Endothelial cell of umbilical vein (primary cell): Measurements from ENCODE around the gene SHC1. TPM values are rescaled to one million over a fixed set of nuclear protein-coding genes. Genes with fewer than 3 reads are reported as not detected.

Experiments used
- BruUV-seq: library from RNA; stranded (reverse); fragments of 400-500 nt; replicated peaks from 2 replicates; lab custom pipeline; 2021; lab: Mats Ljungman, UMichigan
- CTCF ChIA-PET: fragments of 300-600, 350-600 bp; sonication (Branson Sonifier 250); formaldehyde crosslinking; loops from one replicate; lab custom pipeline; 2021; ENCODE audit warnings: antibody characterized with exemption, inconsistent platforms; lab: Charles Lee
- POLR2A ChIA-PET: fragments of 300-600, 350-600 bp; sonication (Branson Sonifier 250); formaldehyde crosslinking; loops from one replicate; lab custom pipeline; 2021; ENCODE audit warnings: antibody characterized with exemption, inconsistent platforms; lab: Charles Lee
- DNase-seq: peaks from one replicate; pipeline ENCODE4 v3.0.0-alpha.2; 2011; ENCODE audit warnings: low read depth, low spot score
- FAIRE-seq: peaks from 2 replicates; lab custom pipeline; 2011; peaks lifted over from hg19 to GRCh38; lab: Jason Lieb, UNC
- H2AFZ ChIP-seq: 2 replicates; pipeline ENCODE4 v1.6.0; 2012; ENCODE audit warnings: low read depth, low read length, control low read depth, inconsistent platforms
- H3K27ac ChIP-seq: 2 replicates; pipeline ENCODE4 v1.5.1; 2011; ENCODE audit warnings: low read depth, mild to moderate bottlenecking, control low read depth, low read length, moderate library complexity; ENCODE audit not compliant: insufficient read depth
- H3K27me3 ChIP-seq, 2 experiments: 2 replicates each; pipeline versions ENCODE4 v1.6.0 to v1.6.1; 2011; ENCODE audit warnings: low read length in 2 of 2, mixed read lengths in 1 of 2; ENCODE audit not compliant: control insufficient read depth in 2 of 2, insufficient read depth in 2 of 2
- H3K36me3 ChIP-seq, 2 experiments: 2 replicates in 1 of 2; 3 replicates in 1 of 2; pipeline ENCODE4 v1.5.1; 2011; ENCODE audit warnings: low read length in 2 of 2, mild to moderate bottlenecking in 1 of 2, moderate library complexity in 1 of 2; ENCODE audit not compliant: control insufficient read depth in 2 of 2, insufficient read depth in 2 of 2; ENCODE audit errors: extremely low read depth in 1 of 2
- H3K4me1 ChIP-seq: 3 replicates; pipeline ENCODE4 v1.5.1; 2011; ENCODE audit warnings: mild to moderate bottlenecking, low read length; ENCODE audit not compliant: control insufficient read depth, insufficient read depth; ENCODE audit errors: extremely low read depth
- H3K4me2 ChIP-seq: 2 replicates; pipeline ENCODE4 v1.6.1; 2011; ENCODE audit warnings: low read length, control low read depth, mixed read lengths; ENCODE audit not compliant: insufficient read depth
- H3K4me3 ChIP-seq, 3 experiments: fragments of 200-600 bp in 1 of 3; sonication (generic), shearing (Covaris generic) in 1 of 3; replicated peaks in 1 of 3; 2 replicates each; pipeline ENCODE4 v1.5.1; 2011 to 2016; ENCODE audit warnings: control low read depth in 3 of 3, low read length in 3 of 3, mild to moderate bottlenecking in 2 of 3, inconsistent platforms in 1 of 3, low read depth in 1 of 3, moderate library complexity in 1 of 3; ENCODE audit not compliant: insufficient read depth in 1 of 3
- H3K79me2 ChIP-seq: 2 replicates; pipeline ENCODE4 v1.6.0; 2012; ENCODE audit warnings: low read length, inconsistent platforms; ENCODE audit not compliant: control insufficient read depth, insufficient read depth
- H3K9ac ChIP-seq: replicated peaks from 2 replicates; pipeline ENCODE3; 2011; ENCODE audit warnings: low read length, control low read depth; ENCODE audit not compliant: insufficient read depth; ENCODE audit errors: extremely low read depth
- H3K9me1 ChIP-seq: replicated peaks from 3 replicates; pipeline ENCODE4 v1.6.0; 2011; ENCODE audit warnings: mild to moderate bottlenecking, low read length; ENCODE audit not compliant: control insufficient read depth, insufficient read depth; ENCODE audit errors: extremely low read depth
- H3K9me3 ChIP-seq: replicated peaks from 2 replicates; pipeline ENCODE4 v1.5.1; 2012; ENCODE audit warnings: low read length, inconsistent platforms; ENCODE audit not compliant: control insufficient read depth, insufficient read depth
- H4K20me1 ChIP-seq: replicated peaks from 2 replicates; pipeline ENCODE3; 2011; ENCODE audit warnings: mild to moderate bottlenecking, low read length; ENCODE audit not compliant: control insufficient read depth, insufficient read depth; ENCODE audit errors: extremely low read depth
- GATA2 ChIP-seq: IDR thresholded peaks from 2 replicates; pipeline ENCODE4 v1.7.0; 2011; ENCODE audit warnings: low read depth, mild to moderate bottlenecking, moderate library complexity, mixed read lengths, low read length; ENCODE audit not compliant: insufficient read length, insufficient read depth
- POLR2A ChIP-seq: IDR thresholded peaks from 2 replicates; pipeline ENCODE4 v1.6.1; 2012; ENCODE audit warnings: low read depth, mild to moderate bottlenecking, control low read depth, low read length
- dilution Hi-C: fragments of 300-500 bp; cut with MboI; formaldehyde crosslinking; loops from one replicate; pipeline ENCODE4 v1.15.0; 2019; ENCODE audit warnings: low sequenced_read_pairs; ENCODE audit not compliant: extremely low pct_ligation_motif_present
- intact Hi-C: fragments of 100-400 bp; cut with micrococcal nuclease; formaldehyde crosslinking; loops from one replicate; pipeline ENCODE4 v1.10.0; 2022
- polyA plus RNA-seq, 4 experiments: library from polyadenylated mRNA; depleted of rRNA in 3 of 4; stranded (reverse) in 3 of 4; unstranded in 1 of 4; fragments of >200 nt; gene quantifications; 2 replicates each; pipeline versions ENCODE4 v1.2.1 to v1.2.3, GENCODE V29; 2011 to 2012; ENCODE audit warnings: missing spikeins in 1 of 4
- total RNA-seq: library from RNA; stranded (reverse); gene quantifications from 2 replicates; pipeline ENCODE4 v1.2.3, GENCODE V29; 2021

SHC1 gene
- total and polyA plus RNA-seq, 2 donors (not counting 3 experiments of a cell fraction or from before 2014, with no cell fraction given): 316 to 324 TPM

DNA sequence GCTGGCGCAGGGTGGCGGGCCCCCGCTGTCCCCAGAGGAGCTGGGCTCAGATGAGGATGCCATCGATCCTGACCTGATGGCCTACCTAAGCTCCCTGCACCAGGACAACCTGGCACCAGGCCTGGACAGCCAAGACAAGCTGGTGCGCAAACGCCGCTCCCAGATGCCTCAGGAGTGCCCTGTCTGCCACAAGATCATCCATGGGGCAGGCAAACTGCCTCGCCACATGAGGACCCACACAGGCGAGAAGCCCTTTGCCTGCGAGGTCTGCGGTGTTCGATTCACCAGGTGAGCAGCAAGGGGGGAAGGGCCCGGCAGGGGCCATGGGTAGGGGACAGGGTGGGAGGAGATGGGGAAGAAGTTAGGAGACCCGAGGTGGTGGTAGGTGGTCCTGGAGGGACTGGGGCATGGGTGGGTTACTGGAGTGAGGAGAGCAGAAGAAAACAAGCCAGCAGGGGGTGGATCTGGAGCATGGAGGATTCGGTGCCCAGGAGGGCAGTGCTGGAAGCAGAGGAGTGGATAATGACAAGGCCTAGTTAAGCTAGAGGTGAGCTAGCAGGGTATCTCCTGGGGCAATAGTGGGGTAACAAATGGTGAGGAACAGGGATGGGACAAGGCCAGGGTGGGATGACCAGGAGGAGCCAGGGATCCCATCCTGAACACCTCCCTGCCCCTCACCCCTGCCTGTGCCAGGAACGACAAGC is 45.1 kb upstream of the SHC1 start:
- dilution Hi-C loops: no loop called here
- H3K27me3 ChIP-seq: no peaks in the 10 kb centered on the region
- H2AFZ ChIP-seq: no peak overlapping the region
- peaks cover 9% of the 10 kb centered on the region for H3K4me1 ChIP-seq
- H3K9me3 ChIP-seq: no peaks in the 10 kb centered on the region
- peaks cover 0 to 19% of the 10 kb centered on the region in 2 experiments for H3K36me3 ChIP-seq
- H3K9me1 ChIP-seq: no peaks in the 10 kb centered on the region
- no peaks in the 10 kb centered on the region for H3K79me2 ChIP-seq
- DNase-seq (no peak), FAIRE-seq (no peak)
- no peak overlapping the region for H3K9ac ChIP-seq
- H3K4me2 ChIP-seq: no peak overlapping the region
- H3K27ac ChIP-seq: no peak overlapping the region
- TF ChIP-seq POLR2A: no peak
- POLR2A ChIA-PET: no interaction called here
- CTCF ChIA-PET: interaction anchor here (0.9 to 6.4 kb wide), 14 partner anchors 10 to 456 kb away, joined by 3 to 87 read pairs (median 20); partner anchors contain the start of genes ADAM15, LENEP, PBXIP1 and PMVK
- no peaks in the 10 kb centered on the region for H4K20me1 ChIP-seq
- H3K4me3 ChIP-seq: no peak overlapping the region
- BruUV-seq: no TSS peak
- intact Hi-C loops: loop anchor here (5.0 kb wide), 1 partner anchor 458 kb away; the partner anchor contains the start of gene UBE2Q1

DNA sequence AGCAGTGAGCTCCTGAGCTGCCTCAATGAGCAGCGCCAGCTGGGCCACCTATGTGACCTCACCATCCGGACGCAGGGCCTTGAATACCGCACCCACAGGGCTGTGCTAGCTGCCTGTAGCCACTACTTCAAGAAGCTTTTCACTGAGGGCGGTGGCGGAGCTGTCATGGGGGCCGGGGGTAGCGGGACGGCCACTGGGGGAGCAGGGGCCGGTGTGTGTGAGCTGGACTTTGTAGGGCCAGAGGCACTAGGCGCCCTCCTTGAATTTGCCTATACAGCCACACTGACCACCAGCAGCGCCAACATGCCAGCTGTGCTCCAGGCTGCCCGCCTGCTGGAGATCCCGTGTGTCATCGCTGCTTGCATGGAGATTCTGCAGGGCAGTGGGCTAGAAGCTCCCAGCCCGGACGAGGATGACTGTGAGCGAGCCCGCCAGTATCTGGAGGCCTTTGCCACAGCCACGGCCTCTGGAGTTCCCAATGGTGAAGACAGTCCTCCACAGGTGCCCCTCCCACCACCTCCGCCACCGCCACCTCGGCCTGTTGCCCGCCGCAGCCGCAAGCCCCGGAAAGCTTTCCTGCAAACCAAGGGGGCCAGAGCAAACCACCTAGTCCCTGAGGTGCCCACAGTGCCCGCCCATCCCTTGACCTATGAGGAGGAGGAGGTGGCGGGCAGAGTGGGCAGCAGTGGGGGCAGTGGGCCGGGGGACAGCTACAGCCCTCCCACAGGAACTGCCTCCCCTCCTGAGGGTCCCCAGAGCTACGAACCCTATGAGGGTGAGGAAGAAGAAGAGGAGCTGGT is 44.4 kb upstream of the SHC1 start:
- Histone ChIP-seq H3K4me3 (no peak overlapping the region), H3K27ac (no peak overlapping the region), H2AFZ (no peak overlapping the region), H3K79me2 (no peaks in the 10 kb centered on the region), H3K27me3 (no peaks in the 10 kb centered on the region), H3K4me1 (peaks cover 9% of the 10 kb centered on the region), H3K4me2 (no peak overlapping the region), H3K9ac (no peak overlapping the region), H3K9me3 (no peaks in the 10 kb centered on the region), H3K9me1 (no peaks in the 10 kb centered on the region), H3K36me3 (peaks cover 0 to 19% of the 10 kb centered on the region in 2 experiments), H4K20me1 (no peaks in the 10 kb centered on the region)
- TF ChIP-seq GATA2: no peak
- BruUV-seq: no TSS peak
- dilution Hi-C loops: no loop called here
- intact Hi-C loops: loop anchor here (5.0 kb wide), 1 partner anchor 458 kb away; the partner anchor contains the start of gene UBE2Q1
- DNase-seq (no peak), FAIRE-seq (no peak)
- ChIA-PET POLR2A (no interaction called here), CTCF (interaction anchor here (0.6 to 6.4 kb wide), 10 partner anchors 9 to 71 kb away, joined by 3 to 87 read pairs (median 3); partner anchors contain the start of genes ADAM15, LENEP, PYGO2 and ZBTB7B)
